Measurements from ENCODE around the gene CRTC3. TPM values are rescaled to one million over a fixed set of nuclear protein-coding genes. Genes with fewer than 3 reads are reported as not detected.
"Not testable (repeated sequence)": the region's sequence is repeated elsewhere in the genome, so short reads cannot be mapped to it uniquely, and the experiment has no call there.

Gene CRTC3
- total RNA-seq, 2 experiments from 2014 or later: 24.0 to 25.7 TPM

GRCh38 chr15:90657520-90658172 is 127.9 kb downstream of the CRTC3 start:
- CTCF ChIA-PET, POLR2A ChIA-PET: not testable (repeated sequence)

GRCh38 chr15:90659481-90659880 is 129.8 kb downstream of the CRTC3 start:
- ChIA-PET CTCF (interaction anchor here (1.0 to 1.6 kb wide), 3 partner anchors 11 to 273 kb away, joined by 3 to 5 read pairs (median 5); partner anchors contain the start of gene HDDC3), POLR2A (no interaction called here)

GRCh38 chr15:90660195-90660998 is 130.7 kb downstream of the CRTC3 start:
- ChIA-PET POLR2A (interaction anchor here (1.5 kb wide), 1 partner anchor 272 kb away, joined by 3 read pairs; no protein-coding TSS in a partner anchor), CTCF (interaction anchor here (0.6 to 1.6 kb wide), 3 partner anchors 12 to 272 kb away, joined by 4 to 5 read pairs (median 5); partner anchors contain the start of gene HDDC3)

GRCh38 chr15:90660999-90661330 is 131.2 kb downstream of the CRTC3 start:
- CTCF ChIA-PET: interaction anchor here (0.6 to 1.6 kb wide), 3 partner anchors 13 to 272 kb away, joined by 4 to 5 read pairs (median 5); partner anchors contain the start of gene HDDC3
- POLR2A ChIA-PET: interaction anchor here (1.5 kb wide), 1 partner anchor 272 kb away, joined by 3 read pairs; no protein-coding TSS in a partner anchor

- CTCF ChIA-PET: interaction anchor here (1.1 to 2.5 kb wide), 2 partner anchors 16 to 271 kb away, joined by 3 to 5 read pairs; partner anchors contain the start of gene UNC45A
- POLR2A ChIA-PET: not testable (repeated sequence)
Observed at GRCh38 chr15:90664081-90664461, 134.3 kb downstream of the CRTC3 start.

- ChIA-PET CTCF (interaction anchor here (0.7 to 2.5 kb wide), 3 partner anchors 17 to 270 kb away, joined by 3 to 5 read pairs (median 3); partner anchors contain the start of gene UNC45A), POLR2A (no interaction called here)
Observed at GRCh38 chr15:90664650-90665287, 135.0 kb downstream of the CRTC3 start.

- ChIA-PET CTCF (interaction anchor here (1.1 to 2.5 kb wide), 2 partner anchors 18 to 270 kb away, joined by 3 to 5 read pairs; partner anchors contain the start of gene UNC45A), POLR2A (no interaction called here)
Observed at GRCh38 chr15:90665288-90666134, 135.8 kb downstream of the CRTC3 start.

- ChIA-PET CTCF (interaction anchor here (1.0 to 2.5 kb wide), 4 partner anchors 18 to 346 kb away, joined by 3 to 5 read pairs (median 4); no protein-coding TSS in a partner anchor), POLR2A (no interaction called here)
Observed at GRCh38 chr15:90666135-90666909, 136.6 kb downstream of the CRTC3 start.

GRCh38 chr15:90667073-90667754 is 137.5 kb downstream of the CRTC3 start:
- POLR2A ChIA-PET: interaction anchor here (0.7 kb wide), 1 partner anchor 456 kb away, joined by 4 read pairs; no protein-coding TSS in a partner anchor
- CTCF ChIA-PET: interaction anchor here (1.0 to 1.2 kb wide), 3 partner anchors 19 to 347 kb away, joined by 3 to 4 read pairs (median 3); no protein-coding TSS in a partner anchor

GRCh38 chr15:90667755-90668345 is 138.1 kb downstream of the CRTC3 start:
- CTCF ChIA-PET: interaction anchor here (1.0 to 1.2 kb wide), 2 partner anchors 20 to 218 kb away, joined by 3 to 4 read pairs; no protein-coding TSS in a partner anchor
- POLR2A ChIA-PET: interaction anchor here (0.7 kb wide), 1 partner anchor 456 kb away, joined by 4 read pairs; no protein-coding TSS in a partner anchor

GRCh38 chr15:90670631-90671030 is 140.9 kb downstream of the CRTC3 start:
- CTCF ChIA-PET: interaction anchor here (1.6 kb wide), 1 partner anchor 215 kb away, joined by 5 read pairs; no protein-coding TSS in a partner anchor
- POLR2A ChIA-PET: not testable (repeated sequence)

GRCh38 chr15:90671216-90671615 is 141.5 kb downstream of the CRTC3 start:
- ChIA-PET POLR2A (no interaction called here), CTCF (interaction anchor here (0.8 kb wide), 1 partner anchor 29 kb away, joined by 4 read pairs; no protein-coding TSS in a partner anchor)

- CTCF ChIA-PET: not testable (repeated sequence)
Observed at GRCh38 chr15:90673357-90673756, 143.6 kb downstream of the CRTC3 start.

GRCh38 chr15:90674476-90674875 is 144.8 kb downstream of the CRTC3 start:
- POLR2A ChIA-PET: no interaction called here
- CTCF ChIA-PET: no interaction called here

More at GRCh38 chr15:90673357-90673756, 143.6 kb downstream of the CRTC3 start:
- POLR2A ChIA-PET: not testable (repeated sequence)

- ChIA-PET POLR2A (no interaction called here), CTCF (interaction anchor here (1.0 kb wide), 1 partner anchor 355 kb away, joined by 3 read pairs; no protein-coding TSS in a partner anchor)
Observed at GRCh38 chr15:90675464-90675863, 145.7 kb downstream of the CRTC3 start.

All from activated CD8-positive, alpha-beta memory T cell treated with anti-CD3 and anti-CD28 coated beads for 36 hours (primary cell).